ENCODE measurements around the gene MRPS2.

The MRPS2 gene

GRCh38 chr9:135488013-135488330 lies 12.5 kb upstream of the MRPS2 start:
- no peak overlapping the region for H3K27ac ChIP-seq
- TF ChIP-seq CTCF (conservative IDR thresholded peaks at IDR 0.05): no peak

- no peak for TF ChIP-seq CTCF (conservative IDR thresholded peaks at IDR 0.05)
- no peak overlapping the region for H3K27ac ChIP-seq
These were observed 12.0 kb upstream of the MRPS2 start for GRCh38 chr9:135488527-135488926.

GRCh38 chr9:135489188-135489906 lies 11.1 kb upstream of the MRPS2 start:
- no peak for TF ChIP-seq CTCF (conservative IDR thresholded peaks at IDR 0.05)
- H3K27ac ChIP-seq: no peak overlapping the region

- H3K27ac ChIP-seq: no peak overlapping the region
- TF ChIP-seq CTCF (conservative IDR thresholded peaks at IDR 0.05): no peak
These were observed 10.2 kb upstream of the MRPS2 start for GRCh38 chr9:135490166-135490870.

- TF ChIP-seq CTCF (conservative IDR thresholded peaks at IDR 0.05): no peak
- H3K27ac ChIP-seq: no peak overlapping the region
These were observed 9.5 kb upstream of the MRPS2 start for GRCh38 chr9:135490980-135491464.

- no peak for TF ChIP-seq CTCF (conservative IDR thresholded peaks at IDR 0.05)
These were observed 8.7 kb upstream of the MRPS2 start for GRCh38 chr9:135491764-135492163.

GRCh38 chr9:135492886-135493669 lies 7.4 kb upstream of the MRPS2 start:
- TF ChIP-seq CTCF (conservative IDR thresholded peaks at IDR 0.05): no peak
- H3K27ac ChIP-seq: no peak overlapping the region

More at GRCh38 chr9:135491764-135492163, 8.7 kb upstream of the MRPS2 start:
- H3K27ac ChIP-seq: no peak overlapping the region
